ENCODE data around the gene WDR6. TPM values are rescaled to one million over a fixed set of nuclear protein-coding genes. Genes with fewer than 3 reads are reported as not detected.
A peak's percentile ranks its signal among the peaks of the same experiment; 100 is the strongest.

WDR6 gene
- total RNA-seq, 1 donor = 98.4 TPM

- Histone ChIP-seq H4K20me1 (ENCODE audit: insufficient read depth, low read length) (peaks cover 2% of the 10 kb centered on the region), H3K27ac (ENCODE audit: low read depth, low read length) (no peak overlapping the region), H2AFZ (ENCODE audit: low read length) (no peak overlapping the region), H3K4me2 (ENCODE audit: insufficient read depth, low read length) (no peak overlapping the region), H3K79me2 (ENCODE audit: insufficient read depth, low read length) (peaks cover 18% of the 10 kb centered on the region), H3K27me3 (ENCODE audit: insufficient read depth, low read length) (no peaks in the 10 kb centered on the region), H3K9me3 (ENCODE audit: low read depth, low read length) (no peaks in the 10 kb centered on the region), H3K36me3 (ENCODE audit: insufficient read depth, low read length) (peaks cover 9% of the 10 kb centered on the region), H3K4me1 (ENCODE audit: insufficient read depth, low read length) (no peaks in the 10 kb centered on the region), H3K4me3 (ENCODE audit: insufficient read depth, low read length) (no peak overlapping the region)
- peak; percentile 34 for DNase-seq (ENCODE audit: insufficient read length, low spot score, missing footprints)
- no peak for TF ChIP-seq CTCF (IDR thresholded peaks at IDR 0.05; ENCODE audit: extremely low read depth, low read depth, low read length)
These were observed 9.2 kb upstream of the WDR6 start for GRCh38 chr3:48997714-48998637.

GRCh38 chr3:48999085-48999858, 7.9 kb upstream of the WDR6 start:
- Histone ChIP-seq H3K4me1 (ENCODE audit: insufficient read depth, low read length) (no peaks in the 10 kb centered on the region), H3K27ac (ENCODE audit: low read depth, low read length) (no peak overlapping the region), H3K36me3 (ENCODE audit: insufficient read depth, low read length) (peaks cover 4% of the 10 kb centered on the region), H3K79me2 (ENCODE audit: insufficient read depth, low read length) (peaks cover 9% of the 10 kb centered on the region), H3K27me3 (ENCODE audit: insufficient read depth, low read length) (no peaks in the 10 kb centered on the region), H2AFZ (ENCODE audit: low read length) (no peak overlapping the region), H4K20me1 (ENCODE audit: insufficient read depth, low read length) (peaks cover 2% of the 10 kb centered on the region), H3K4me3 (ENCODE audit: insufficient read depth, low read length) (no peak overlapping the region), H3K4me2 (ENCODE audit: insufficient read depth, low read length) (no peak overlapping the region), H3K9me3 (ENCODE audit: low read depth, low read length) (no peaks in the 10 kb centered on the region)
- no peak for TF ChIP-seq CTCF (IDR thresholded peaks at IDR 0.05; ENCODE audit: extremely low read depth, low read depth, low read length)
- DNase-seq (ENCODE audit: insufficient read length, low spot score, missing footprints) = peak; percentile 15

GRCh38 chr3:49001155-49001554, 6.0 kb upstream of the WDR6 start:
- H3K27ac ChIP-seq (ENCODE audit: low read depth, low read length) = no peak overlapping the region
- H3K4me1 ChIP-seq (ENCODE audit: insufficient read depth, low read length) = peaks cover 2% of the 10 kb centered on the region
- peaks cover 2% of the 10 kb centered on the region for H4K20me1 ChIP-seq (ENCODE audit: insufficient read depth, low read length)
- H3K9me3 ChIP-seq (ENCODE audit: low read depth, low read length) = no peaks in the 10 kb centered on the region
- no peak overlapping the region for H3K4me2 ChIP-seq (ENCODE audit: insufficient read depth, low read length)
- peak; percentile 60 for DNase-seq (ENCODE audit: insufficient read length, low spot score, missing footprints)
- no peaks in the 10 kb centered on the region for H3K27me3 ChIP-seq (ENCODE audit: insufficient read depth, low read length)
- H2AFZ ChIP-seq (ENCODE audit: low read length) = no peak overlapping the region
- H3K36me3 ChIP-seq (ENCODE audit: insufficient read depth, low read length) = no peaks in the 10 kb centered on the region
- no peak overlapping the region for H3K4me3 ChIP-seq (ENCODE audit: insufficient read depth, low read length)
- TF ChIP-seq CTCF (IDR thresholded peaks at IDR 0.05; ENCODE audit: extremely low read depth, low read depth, low read length) = no peak
- peaks cover 3% of the 10 kb centered on the region for H3K79me2 ChIP-seq (ENCODE audit: insufficient read depth, low read length)

All from osteoblast (primary cell).